ENCODE measurements around the gene OSTC. TPM values are rescaled to one million over a fixed set of nuclear protein-coding genes. Genes with fewer than 3 reads are reported as not detected.

Gene OSTC
- total and polyA plus RNA-seq, 10 donors: 53.8 to 105 (median 62.4) TPM

- peaks cover 0 to 6% (median 4%) of the 10 kb centered on the region in 8 donors for H3K9me3 ChIP-seq
- WGBS, 5 donors: 1% methylated on average over 32 of the region's 32 CpGs
- H3K4me1 ChIP-seq: peaks cover 25 to 55% (median 40%) of the 10 kb centered on the region in 6 donors
- peaks cover 0 to 47% (median 35%) of the 10 kb centered on the region in 6 donors for H3K36me3 ChIP-seq
- H3K4me3 ChIP-seq: peak within 1 kb of the TSS; percentile 49 to 93 (median 58)
- H3K27ac ChIP-seq: peak within 1 kb of the TSS; percentile 73 to 90 (median 82)
- intact Hi-C loops (cut with DNase I; ENCODE audit: low total_unique reads): no loop called here
- no peaks in the 10 kb centered on the region for H3K27me3 ChIP-seq (replicated peaks in 1 of 7)
- TF ChIP-seq POLR2A (IDR thresholded peaks at IDR 0.05) (peak; percentile 79 to 90 (median 79)), POLR2AphosphoS5 (IDR thresholded peaks at IDR 0.05) (peak; percentile 82 to 99 (median 93)), CTCF (IDR thresholded peaks at IDR 0.05 in 8 of 11, conservative IDR thresholded peaks at IDR 0.05 in 3 of 11) (peak in 1 of 11 experiments; percentile 17)
- peak; percentile 99 for DNase-seq
Observed at GRCh38 chr4:108620101-108620932, 30.1 kb upstream of the OSTC start, which contains the start of gene RPL34. TSS of gene RPL34 (plus strand) at chr4:108620576. CDS start at chr4:108621960, 1,384 bp downstream.

GRCh38 chr4:108620933-108621905 lies 29.2 kb upstream of the OSTC start:
- Histone ChIP-seq H3K36me3 (peaks cover 6 to 56% (median 44%) of the 10 kb centered on the region in 6 donors), H3K27ac (peak overlapping the region; percentile 73 to 90 (median 82)), H3K9me3 (peaks cover 0 to 4% (median 0%) of the 10 kb centered on the region in 8 donors), H3K4me1 (peaks cover 25 to 55% (median 40%) of the 10 kb centered on the region in 6 donors), H3K27me3 (replicated peaks in 1 of 7) (no peaks in the 10 kb centered on the region), H3K4me3 (peak overlapping the region; percentile 49 to 93 (median 58))
- intact Hi-C loops (cut with DNase I; ENCODE audit: low total_unique reads): no loop called here
- TF ChIP-seq CTCF (IDR thresholded peaks at IDR 0.05 in 8 of 11, conservative IDR thresholded peaks at IDR 0.05 in 3 of 11): no peak
- TF ChIP-seq POLR2A (IDR thresholded peaks at IDR 0.05): no peak
- no peak for TF ChIP-seq POLR2AphosphoS5 (IDR thresholded peaks at IDR 0.05)
- 10 to 17% (median 13%) methylated on average over 23 of the region's 23 CpGs for WGBS, 5 donors
- DNase-seq: no peak

- Histone ChIP-seq H3K4me1 (peaks cover 25 to 55% (median 40%) of the 10 kb centered on the region in 6 donors), H3K9me3 (no peaks in the 10 kb centered on the region), H3K36me3 (peaks cover 6 to 56% (median 52%) of the 10 kb centered on the region in 6 donors), H3K27me3 (replicated peaks in 1 of 7) (no peaks in the 10 kb centered on the region), H3K4me3 (peak overlapping the region in 3 of 8 donors; percentile 59 to 93 (median 87)), H3K27ac (peak overlapping the region in 2 of 8 donors; percentile 81 to 89)
- no peak for DNase-seq
- WGBS, 5 donors: 68 to 81% (median 73%) methylated on average over 4 of the region's 4 CpGs
- intact Hi-C loops (cut with DNase I; ENCODE audit: low total_unique reads): no loop called here
- TF ChIP-seq POLR2A (IDR thresholded peaks at IDR 0.05): no peak
- no peak for TF ChIP-seq POLR2AphosphoS5 (IDR thresholded peaks at IDR 0.05)
- TF ChIP-seq CTCF (IDR thresholded peaks at IDR 0.05 in 8 of 11, conservative IDR thresholded peaks at IDR 0.05 in 3 of 11): no peak
Observed at GRCh38 chr4:108622022-108622421, 28.4 kb upstream of the OSTC start.

Measured in spleen (tissue), 11 donors.